ENCODE measurements around the gene RAD51AP1. TPM values are rescaled to one million over a fixed set of nuclear protein-coding genes. Genes with fewer than 3 reads are reported as not detected.

The RAD51AP1 gene
- total and polyA plus RNA-seq, 2 experiments from 2014 or later = 12.4 to 13.1 TPM

DNA sequence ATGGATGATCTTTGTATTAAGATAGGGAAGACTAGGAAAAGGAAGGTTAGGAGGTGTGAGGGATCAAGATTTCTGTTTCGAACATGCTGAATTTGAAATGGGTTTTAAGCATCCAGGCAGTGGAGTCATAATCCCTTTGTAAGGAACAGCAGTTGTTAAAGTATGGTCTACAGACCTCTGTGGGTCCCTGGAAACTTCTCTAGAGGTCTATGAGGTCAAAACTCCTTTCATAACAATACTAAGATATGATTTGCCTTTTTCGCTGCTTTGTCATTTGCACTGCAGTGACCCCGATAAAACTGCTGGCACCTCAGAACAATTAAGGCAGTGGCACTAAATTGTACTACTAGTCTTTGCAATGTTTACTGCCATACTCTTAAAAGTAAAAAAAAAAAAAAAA, 1.5 kb downstream of the RAD51AP1 start:
- H3K4me1 ChIP-seq (ENCODE audit: insufficient read depth) = peaks cover 12% of the 10 kb centered on the region
- DNase-seq = no peak
- H2AFZ ChIP-seq = 0 out of 2 replicates have a peak overlapping the region, but pooled peaks have one; percentile 95
- peak overlapping the region; percentile 77 for H3K4me2 ChIP-seq (ENCODE audit: unreplicated experiment)
- WGBS, 2 experiments (ENCODE audit: low coverage in 1 of 2, low lambda C conversion rate in 2 of 2, missing lambda C conversion rate in 2 of 2) = 74 to 81% methylated on average over 3 of the region's 3 CpGs
- in situ Hi-C loops (cut with MboI) = no loop called here
- no peaks in the 10 kb centered on the region for H3K27me3 ChIP-seq (replicated peaks; ENCODE audit: insufficient read depth)
- no peaks in the 10 kb centered on the region for H4K20me1 ChIP-seq (ENCODE audit: insufficient read depth)
- no peak overlapping the region for H3K27ac ChIP-seq
- H3K9me2 ChIP-seq (ENCODE audit: insufficient read depth) = no peaks in the 10 kb centered on the region
- H3F3A ChIP-seq (ENCODE audit: insufficient read depth) = no peaks in the 10 kb centered on the region
- no peak overlapping the region for H3K9ac ChIP-seq
- TF ChIP-seq EZH2 (IDR thresholded peaks at IDR 0.05; ENCODE audit: insufficient read depth, poor library complexity, severe bottlenecking) (no peak), EZH2phosphoT487 (IDR thresholded peaks at IDR 0.05; ENCODE audit: insufficient read depth, low read depth) (no peak)
- H3K9me3 ChIP-seq (ENCODE audit: low read depth) = no peaks in the 10 kb centered on the region
- H3K79me2 ChIP-seq (ENCODE audit: insufficient read depth) = peaks cover 56% of the 10 kb centered on the region
- H3K36me3 ChIP-seq (ENCODE audit: low read depth) = 0 out of 2 replicates have a peak, but pooled peaks cover 4% of the 10 kb centered on the region
- H3K4me3 ChIP-seq = peak overlapping the region; percentile 83; the same call in 1 of the 2 replicates

DNA sequence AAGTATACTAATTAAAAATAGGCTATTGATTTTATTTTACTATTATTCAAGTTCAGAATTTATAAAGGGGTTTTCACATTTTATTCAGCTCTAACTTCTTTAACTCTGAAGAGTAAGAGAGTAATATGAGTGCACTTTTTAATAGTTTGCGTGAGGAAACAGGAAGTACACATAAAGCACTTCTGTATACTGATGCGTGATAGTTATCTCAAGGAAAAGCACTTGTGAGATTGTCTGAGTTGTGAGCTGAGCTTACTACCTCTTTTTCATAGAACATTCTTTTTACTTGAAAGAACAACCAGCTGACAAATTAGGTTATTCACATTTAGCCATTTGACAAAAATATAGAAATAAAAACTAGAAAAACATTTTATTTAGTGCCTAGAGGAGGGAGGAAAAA, 1.9 kb downstream of the RAD51AP1 start:
- 0 out of 2 replicates have a peak, but pooled peaks cover 4% of the 10 kb centered on the region for H3K36me3 ChIP-seq (ENCODE audit: low read depth)
- TF ChIP-seq EZH2 (IDR thresholded peaks at IDR 0.05; ENCODE audit: insufficient read depth, poor library complexity, severe bottlenecking) = no peak
- TF ChIP-seq EZH2phosphoT487 (IDR thresholded peaks at IDR 0.05; ENCODE audit: insufficient read depth, low read depth) = no peak
- H3K9me3 ChIP-seq (ENCODE audit: low read depth) = no peaks in the 10 kb centered on the region
- H3K9ac ChIP-seq = no peak overlapping the region
- in situ Hi-C loops (cut with MboI) = no loop called here
- H3K79me2 ChIP-seq (ENCODE audit: insufficient read depth) = peaks cover 51% of the 10 kb centered on the region
- H3K9me2 ChIP-seq (ENCODE audit: insufficient read depth) = no peaks in the 10 kb centered on the region
- H4K20me1 ChIP-seq (ENCODE audit: insufficient read depth) = no peaks in the 10 kb centered on the region
- H3K4me1 ChIP-seq (ENCODE audit: insufficient read depth) = peaks cover 12% of the 10 kb centered on the region
- no peak overlapping the region for H2AFZ ChIP-seq
- no peak overlapping the region for H3K27ac ChIP-seq
- H3K4me3 ChIP-seq = no peak overlapping the region
- WGBS, 2 experiments (ENCODE audit: low coverage in 1 of 2, low lambda C conversion rate in 2 of 2, missing lambda C conversion rate in 2 of 2) = 92 to 96% methylated on average over 2 of the region's 2 CpGs
- no peak overlapping the region for H3K4me2 ChIP-seq (ENCODE audit: unreplicated experiment)
- no peaks in the 10 kb centered on the region for H3F3A ChIP-seq (ENCODE audit: insufficient read depth)
- H3K27me3 ChIP-seq (replicated peaks; ENCODE audit: insufficient read depth) = no peaks in the 10 kb centered on the region
- DNase-seq = no peak

DNA sequence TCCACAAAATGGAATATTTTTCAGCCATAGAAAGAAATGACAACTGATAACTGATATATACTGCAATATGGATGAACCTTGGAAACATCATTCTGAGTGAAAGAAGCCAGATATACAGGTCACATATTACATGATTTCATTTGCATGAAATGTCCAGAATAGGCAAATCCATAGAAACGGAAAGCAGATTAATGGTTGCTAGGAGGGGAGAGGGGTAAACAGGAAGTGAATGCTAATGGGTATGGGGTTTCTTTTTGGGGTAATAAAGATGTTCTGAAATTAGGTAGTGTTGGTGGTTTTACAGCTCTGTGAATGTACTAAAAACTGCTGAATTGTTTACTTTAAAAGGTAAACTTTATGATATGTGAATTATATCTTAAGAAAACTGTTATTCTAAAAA, 6.5 kb downstream of the RAD51AP1 start:
- in situ Hi-C loops (cut with MboI) = no loop called here
- Histone ChIP-seq H4K20me1 (ENCODE audit: insufficient read depth) (no peaks in the 10 kb centered on the region), H3K79me2 (ENCODE audit: insufficient read depth) (peaks cover 13% of the 10 kb centered on the region), H3K27me3 (replicated peaks; ENCODE audit: insufficient read depth) (no peaks in the 10 kb centered on the region), H2AFZ (no peak overlapping the region), H3F3A (ENCODE audit: insufficient read depth) (no peaks in the 10 kb centered on the region), H3K4me3 (no peak overlapping the region), H3K27ac (no peak overlapping the region), H3K9ac (no peak overlapping the region), H3K4me1 (ENCODE audit: insufficient read depth) (no peaks in the 10 kb centered on the region), H3K9me2 (ENCODE audit: insufficient read depth) (no peaks in the 10 kb centered on the region), H3K4me2 (ENCODE audit: unreplicated experiment) (no peak overlapping the region), H3K36me3 (ENCODE audit: low read depth) (peaks cover 4% of the 10 kb centered on the region; the same call in 1 of the 2 replicates), H3K9me3 (ENCODE audit: low read depth) (no peaks in the 10 kb centered on the region)
- 97 to 100% methylated on average over 1 of the region's 1 CpG for WGBS, 2 experiments (ENCODE audit: low coverage in 1 of 2, low lambda C conversion rate in 2 of 2, missing lambda C conversion rate in 2 of 2)
- DNase-seq = no peak
- no peak for TF ChIP-seq EZH2 (IDR thresholded peaks at IDR 0.05; ENCODE audit: insufficient read depth, poor library complexity, severe bottlenecking)
- TF ChIP-seq EZH2phosphoT487 (IDR thresholded peaks at IDR 0.05; ENCODE audit: insufficient read depth, low read depth) = no peak

DNA sequence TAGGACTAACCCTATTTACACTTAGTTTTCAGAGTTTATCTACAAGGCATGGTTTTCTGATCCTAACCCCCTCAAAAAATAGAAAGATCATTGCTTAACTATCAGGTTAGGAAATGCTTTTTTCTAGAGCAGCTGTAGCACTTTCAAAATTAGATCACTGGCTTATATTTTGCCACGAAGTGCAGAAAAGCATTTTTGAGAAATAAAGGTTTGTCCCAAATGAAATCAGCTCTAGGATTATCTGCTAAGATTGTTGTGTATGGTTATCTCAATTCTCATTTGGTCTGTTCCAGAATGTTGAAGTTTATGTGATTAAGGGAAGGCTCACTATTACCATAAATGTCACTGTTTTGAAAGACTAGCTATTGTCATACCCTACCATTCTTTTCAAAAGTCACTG, 13.5 kb downstream of the RAD51AP1 start:
- TF ChIP-seq EZH2 (IDR thresholded peaks at IDR 0.05; ENCODE audit: insufficient read depth, poor library complexity, severe bottlenecking) = no peak
- TF ChIP-seq EZH2phosphoT487 (IDR thresholded peaks at IDR 0.05; ENCODE audit: insufficient read depth, low read depth) = no peak
- H3F3A ChIP-seq (ENCODE audit: insufficient read depth) = no peaks in the 10 kb centered on the region
- no peak overlapping the region for H3K4me2 ChIP-seq (ENCODE audit: unreplicated experiment)
- no peaks in the 10 kb centered on the region; the same call in 1 of the 2 replicates for H3K36me3 ChIP-seq (ENCODE audit: low read depth)
- no peak overlapping the region for H3K4me3 ChIP-seq
- in situ Hi-C loops (cut with MboI) = no loop called here
- H3K9me3 ChIP-seq (ENCODE audit: low read depth) = no peaks in the 10 kb centered on the region
- no peaks in the 10 kb centered on the region for H3K79me2 ChIP-seq (ENCODE audit: insufficient read depth)
- H3K4me1 ChIP-seq (ENCODE audit: insufficient read depth) = no peaks in the 10 kb centered on the region
- no peak for DNase-seq
- no peak overlapping the region for H3K27ac ChIP-seq
- WGBS, 2 experiments (ENCODE audit: low coverage in 1 of 2, low lambda C conversion rate in 2 of 2, missing lambda C conversion rate in 2 of 2) = 95 to 98% methylated on average over 1 of the region's 1 CpG
- no peaks in the 10 kb centered on the region for H4K20me1 ChIP-seq (ENCODE audit: insufficient read depth)
- no peaks in the 10 kb centered on the region for H3K9me2 ChIP-seq (ENCODE audit: insufficient read depth)
- H3K9ac ChIP-seq = no peak overlapping the region
- no peaks in the 10 kb centered on the region for H3K27me3 ChIP-seq (replicated peaks; ENCODE audit: insufficient read depth)
- H2AFZ ChIP-seq = no peak overlapping the region

DNA sequence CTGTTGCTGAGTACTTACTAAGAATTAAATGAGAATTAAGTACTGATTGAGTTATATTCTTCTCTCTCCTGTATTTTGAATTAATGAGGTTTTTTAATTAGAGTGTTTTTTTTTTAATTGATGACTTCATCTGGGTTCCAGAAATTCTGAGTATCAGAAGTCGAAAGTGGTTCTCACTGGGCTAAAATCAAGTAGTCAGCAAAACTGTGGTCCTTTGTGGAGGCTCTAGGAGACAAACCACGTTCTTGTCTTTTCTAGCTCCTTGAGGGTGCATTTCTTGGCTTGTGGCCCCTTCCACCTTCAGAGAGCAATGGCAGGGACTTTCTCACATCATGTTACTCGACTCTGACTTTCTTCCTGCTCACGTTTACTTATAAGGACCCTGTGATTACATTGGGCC, 15.3 kb downstream of the RAD51AP1 start:
- H4K20me1 ChIP-seq (ENCODE audit: insufficient read depth) = no peaks in the 10 kb centered on the region
- H3K79me2 ChIP-seq (ENCODE audit: insufficient read depth) = no peaks in the 10 kb centered on the region
- no peak overlapping the region for H3K27ac ChIP-seq
- TF ChIP-seq EZH2phosphoT487 (IDR thresholded peaks at IDR 0.05; ENCODE audit: insufficient read depth, low read depth) (no peak), EZH2 (IDR thresholded peaks at IDR 0.05; ENCODE audit: insufficient read depth, poor library complexity, severe bottlenecking) (no peak)
- H3K4me1 ChIP-seq (ENCODE audit: insufficient read depth) = no peaks in the 10 kb centered on the region
- no peak overlapping the region for H3K9ac ChIP-seq
- H3K27me3 ChIP-seq (replicated peaks; ENCODE audit: insufficient read depth) = no peaks in the 10 kb centered on the region
- 94 to 99% methylated on average over 4 of the region's 4 CpGs for WGBS, 2 experiments (ENCODE audit: low coverage in 1 of 2, low lambda C conversion rate in 2 of 2, missing lambda C conversion rate in 2 of 2)
- DNase-seq = no peak
- no peaks in the 10 kb centered on the region for H3F3A ChIP-seq (ENCODE audit: insufficient read depth)
- no peak overlapping the region for H3K4me3 ChIP-seq
- in situ Hi-C loops (cut with MboI) = no loop called here
- H3K4me2 ChIP-seq (ENCODE audit: unreplicated experiment) = no peak overlapping the region
- H3K9me2 ChIP-seq (ENCODE audit: insufficient read depth) = no peaks in the 10 kb centered on the region
- no peaks in the 10 kb centered on the region for H3K9me3 ChIP-seq (ENCODE audit: low read depth)
- H3K36me3 ChIP-seq (ENCODE audit: low read depth) = no peaks in the 10 kb centered on the region
- H2AFZ ChIP-seq = no peak overlapping the region

All from GM23248 (cell line).